Stimulated activated naive B cell treated with anti-CD40 and anti-IgM and Interleukin-4, amounts not matched to agents 10 μg/mL and 1 μg/mL and 100 μg/mL, for 72 hours (primary cell): ENCODE measurements around the gene SH3GLB2.
A peak's percentile ranks its signal among the peaks of the same experiment; 100 is the strongest.

ENCODE experiments used
- ATAC-seq, 2 donors: fragments of 150-1000 bp; cut with Tn5 transposase; replicated peaks; 2 replicates each; pipeline ENCODE4 v1.10.0; 2021; ENCODE audit warnings: moderate library complexity in 1 of 2
- DNase-seq: peaks from one replicate; pipeline ENCODE4 v3.0.0; 2021
- H3K27ac Mint-ChIP-seq: one replicate; pipeline ENCODE4 v1.8.0; 2022; ENCODE audit warnings: mild to moderate bottlenecking, mixed read lengths
- H3K27me3 Mint-ChIP-seq, 2 donors: one replicate each; pipeline ENCODE4 v1.8.0; 2022; ENCODE audit warnings: mixed read lengths in 2 of 2
- H3K36me3 Mint-ChIP-seq, 2 donors: one replicate each; pipeline ENCODE4 v1.8.0; 2022; ENCODE audit warnings: mixed read lengths in 2 of 2, mild to moderate bottlenecking in 1 of 2
- H3K4me1 Mint-ChIP-seq, 2 donors: one replicate each; pipeline ENCODE4 v1.8.0; 2022; ENCODE audit warnings: mixed read lengths in 2 of 2, mild to moderate bottlenecking in 1 of 2
- H3K4me3 Mint-ChIP-seq, 2 donors: one replicate each; pipeline ENCODE4 v1.8.0; 2022; ENCODE audit warnings: mild to moderate bottlenecking in 2 of 2, mixed read lengths in 2 of 2, moderate library complexity in 1 of 2
- H3K9me3 Mint-ChIP-seq, 2 donors: one replicate each; pipeline ENCODE4 v1.8.0; 2022; ENCODE audit warnings: mixed read lengths in 2 of 2, mild to moderate bottlenecking in 1 of 2

SH3GLB2 gene

DNA sequence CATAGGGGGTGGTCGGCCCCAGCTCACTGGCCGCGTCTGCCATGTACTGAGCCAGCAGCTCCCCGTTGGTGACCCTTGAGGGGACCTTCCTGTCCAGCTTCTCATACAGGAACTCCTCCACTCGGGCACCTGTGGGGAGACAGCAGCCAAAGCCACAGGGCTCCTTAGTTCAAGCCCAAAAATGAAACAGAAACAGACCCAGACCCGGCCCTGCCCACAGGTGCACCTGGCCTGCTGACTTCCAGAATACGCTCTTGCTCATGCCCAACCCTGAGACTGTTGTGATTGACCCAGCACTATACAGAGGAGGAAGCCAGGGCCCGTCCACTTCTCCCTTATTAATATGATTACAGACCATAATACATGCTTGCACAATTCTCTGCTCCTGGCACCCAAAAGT lies 7.0 kb downstream of the SH3GLB2 start:
- ATAC-seq = peak; percentile 78 to 86
- DNase-seq = no peak
- peaks cover 5 to 18% of the 10 kb centered on the region in 2 donors for H3K36me3 Mint-ChIP-seq
- H3K9me3 Mint-ChIP-seq = no peaks in the 10 kb centered on the region
- peak overlapping the region; percentile 47 for H3K27ac Mint-ChIP-seq
- H3K4me1 Mint-ChIP-seq = peaks cover 12 to 33% of the 10 kb centered on the region in 2 donors
- H3K27me3 Mint-ChIP-seq = no peaks in the 10 kb centered on the region
- peak overlapping the region in 1 of 2 donors; percentile 4 for H3K4me3 Mint-ChIP-seq

DNA sequence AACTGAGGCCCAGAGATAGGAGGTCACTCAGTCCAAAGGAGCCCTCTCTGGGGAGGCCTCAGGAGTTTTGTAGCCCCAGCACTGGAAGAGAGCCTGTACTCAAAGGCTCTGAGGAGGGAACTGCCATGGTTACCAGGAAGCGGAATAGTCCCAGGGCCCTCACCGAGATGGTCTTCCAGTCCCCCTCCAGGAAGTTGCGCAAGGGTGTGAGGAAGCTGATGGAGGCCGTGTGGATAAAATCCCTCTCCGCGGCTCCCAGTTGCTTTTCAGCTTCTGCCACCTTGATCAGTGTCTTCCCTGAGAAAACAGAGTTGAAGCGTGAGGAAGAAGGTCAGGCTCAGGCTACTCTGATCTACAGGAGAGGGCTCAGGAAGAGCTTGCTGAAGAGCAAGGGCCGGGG lies 13.5 kb downstream of the SH3GLB2 start:
- Mint-ChIP-seq H3K27ac (no peak overlapping the region), H3K36me3 (peaks cover 24 to 42% of the 10 kb centered on the region in 2 donors), H3K4me3 (no peak overlapping the region), H3K9me3 (no peaks in the 10 kb centered on the region), H3K4me1 (no peaks in the 10 kb centered on the region), H3K27me3 (no peaks in the 10 kb centered on the region)
- ATAC-seq (no peak), DNase-seq (no peak)

- H3K4me1 Mint-ChIP-seq = no peaks in the 10 kb centered on the region
- H3K27ac Mint-ChIP-seq = no peak overlapping the region
- no peaks in the 10 kb centered on the region for H3K27me3 Mint-ChIP-seq
- H3K4me3 Mint-ChIP-seq = no peak overlapping the region
- DNase-seq = no peak
- ATAC-seq = no peak
- no peaks in the 10 kb centered on the region for H3K9me3 Mint-ChIP-seq
- peaks cover 27 to 41% of the 10 kb centered on the region in 2 donors for H3K36me3 Mint-ChIP-seq
These were observed 14.0 kb downstream of the SH3GLB2 start for GRCh38 chr9:129014124-129014523.

DNA sequence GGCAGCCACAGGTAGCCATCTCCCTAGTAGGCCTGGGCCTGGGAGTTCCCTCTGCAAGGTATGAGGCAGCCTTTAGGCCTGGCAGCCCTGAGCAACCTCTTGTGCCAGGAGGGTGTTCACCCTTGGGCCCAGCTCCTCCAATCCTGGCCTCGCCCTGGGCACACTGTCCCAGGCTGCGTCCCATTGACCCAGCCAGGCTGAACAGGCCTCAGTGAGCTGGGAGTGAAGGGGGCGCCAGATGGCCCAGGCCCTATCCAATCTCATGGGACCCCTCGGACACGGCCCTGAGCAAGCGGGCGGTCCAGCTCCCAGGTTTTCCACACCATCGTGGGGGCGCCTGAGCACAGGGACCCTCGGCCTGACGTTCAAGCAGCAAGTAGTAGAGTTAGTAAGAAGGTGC lies 14.5 kb downstream of the SH3GLB2 start:
- ATAC-seq = no peak
- H3K36me3 Mint-ChIP-seq = peaks cover 29 to 40% of the 10 kb centered on the region in 2 donors

DNA sequence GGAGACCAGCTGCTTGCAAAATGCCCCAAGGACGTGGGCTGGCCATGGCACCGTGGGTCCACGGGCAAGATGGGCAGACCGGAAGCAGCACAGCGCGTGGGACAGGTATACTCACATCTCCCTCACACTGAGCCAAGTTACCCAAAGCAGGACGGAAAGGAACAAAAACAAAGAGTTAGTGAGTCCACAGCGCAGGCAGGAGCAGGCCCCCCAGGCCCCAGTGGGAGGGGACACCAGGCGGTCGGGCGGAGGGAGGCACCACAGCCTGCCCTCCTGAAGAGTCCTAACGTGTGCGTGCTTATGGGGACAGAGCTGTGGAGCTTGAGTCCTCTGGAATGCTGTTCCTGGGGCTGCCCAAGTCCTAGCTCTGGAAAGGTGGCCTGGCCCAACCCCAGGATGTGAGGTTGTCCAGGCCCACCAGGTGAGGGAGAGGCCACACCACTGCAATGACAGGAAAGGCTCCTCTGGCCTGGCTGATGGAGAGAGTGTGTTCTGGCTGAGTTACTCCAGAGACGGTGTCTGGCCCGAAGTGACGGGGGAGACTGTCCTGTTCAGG lies 15.2 kb downstream of the SH3GLB2 start:
- Mint-ChIP-seq H3K4me3 (no peak overlapping the region), H3K27me3 (no peaks in the 10 kb centered on the region), H3K36me3 (peaks cover 28 to 38% of the 10 kb centered on the region in 2 donors), H3K9me3 (no peaks in the 10 kb centered on the region), H3K4me1 (no peaks in the 10 kb centered on the region), H3K27ac (no peak overlapping the region)
- no peak for DNase-seq
- no peak for ATAC-seq

More for the DNA sequence above, 14.5 kb downstream of the SH3GLB2 start:
- Mint-ChIP-seq H3K27me3 (no peaks in the 10 kb centered on the region), H3K4me1 (no peaks in the 10 kb centered on the region), H3K4me3 (no peak overlapping the region), H3K9me3 (no peaks in the 10 kb centered on the region), H3K27ac (no peak overlapping the region)
- DNase-seq = no peak

DNA sequence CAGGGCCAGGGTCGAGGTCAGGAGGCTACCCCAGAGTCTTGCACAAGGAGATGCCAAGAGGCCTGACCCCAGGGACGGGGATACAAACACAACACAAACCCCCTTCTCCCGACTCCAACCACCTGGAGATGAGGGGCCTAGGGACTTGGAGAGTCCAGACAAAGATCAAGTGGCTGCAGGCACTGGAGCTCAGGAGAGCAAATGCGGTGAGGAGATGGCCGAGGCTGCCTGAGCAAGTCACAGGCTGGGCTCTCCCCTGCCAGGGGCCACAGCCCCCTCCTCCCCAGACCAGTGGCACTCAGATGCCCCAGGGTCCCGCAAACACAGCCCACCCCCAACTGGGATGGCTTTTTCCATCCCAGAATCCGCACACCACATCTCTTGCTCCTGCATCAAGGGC lies 15.8 kb downstream of the SH3GLB2 start:
- Mint-ChIP-seq H3K4me1 (peaks cover 0 to 2% of the 10 kb centered on the region in 2 donors), H3K9me3 (no peaks in the 10 kb centered on the region), H3K4me3 (no peak overlapping the region), H3K36me3 (peaks cover 33 to 42% of the 10 kb centered on the region in 2 donors), H3K27me3 (no peaks in the 10 kb centered on the region), H3K27ac (no peak overlapping the region)
- ATAC-seq (no peak), DNase-seq (no peak)

DNA sequence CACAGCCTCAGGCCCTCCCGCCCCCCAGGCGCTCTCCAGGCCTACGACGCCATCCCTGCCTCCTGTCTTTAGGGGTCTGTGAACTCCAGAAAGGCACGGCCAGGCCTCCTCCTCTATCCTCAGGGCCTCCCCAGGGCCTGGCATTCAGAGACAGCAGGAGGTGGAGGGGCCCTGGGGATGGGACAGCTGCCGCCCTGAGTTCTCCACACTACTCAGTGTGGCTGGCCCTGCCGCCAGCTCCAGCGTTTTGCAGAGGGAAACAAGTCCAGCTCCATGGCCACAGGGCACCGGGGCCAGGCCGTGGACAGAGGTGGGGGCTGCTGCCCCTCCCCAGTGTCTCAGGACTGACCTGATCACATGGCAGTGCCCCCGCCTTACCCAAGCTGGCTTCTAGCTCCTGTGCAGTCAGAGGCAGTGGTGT lies 16.4 kb downstream of the SH3GLB2 start:
- peaks cover under 1 to 2% of the 10 kb centered on the region in 2 donors for H3K4me1 Mint-ChIP-seq

GRCh38 chr9:129011170-129011569 lies 17.0 kb downstream of the SH3GLB2 start:
- Mint-ChIP-seq H3K4me3 (no peak overlapping the region), H3K27ac (no peak overlapping the region), H3K4me1 (peaks cover 4 to 6% of the 10 kb centered on the region in 2 donors), H3K27me3 (no peaks in the 10 kb centered on the region), H3K9me3 (no peaks in the 10 kb centered on the region), H3K36me3 (peaks cover 37 to 49% of the 10 kb centered on the region in 2 donors)
- DNase-seq = no peak
- ATAC-seq = no peak

More for the DNA sequence above, 16.4 kb downstream of the SH3GLB2 start:
- peaks cover 33 to 45% of the 10 kb centered on the region in 2 donors for H3K36me3 Mint-ChIP-seq
- H3K9me3 Mint-ChIP-seq = no peaks in the 10 kb centered on the region
- no peak for ATAC-seq
- H3K27me3 Mint-ChIP-seq = no peaks in the 10 kb centered on the region
- H3K4me3 Mint-ChIP-seq = no peak overlapping the region
- DNase-seq = no peak
- H3K27ac Mint-ChIP-seq = no peak overlapping the region

- Mint-ChIP-seq H3K4me1 (peaks cover 4 to 6% of the 10 kb centered on the region in 2 donors), H3K9me3 (no peaks in the 10 kb centered on the region), H3K36me3 (peaks cover 41 to 56% of the 10 kb centered on the region in 2 donors), H3K27ac (peak overlapping the region; percentile 31), H3K4me3 (no peak overlapping the region), H3K27me3 (no peaks in the 10 kb centered on the region)
- ATAC-seq (no peak), DNase-seq (no peak)
These were observed 17.7 kb downstream of the SH3GLB2 start for GRCh38 chr9:129010267-129010975.

GRCh38 chr9:129009584-129010141 lies 18.5 kb downstream of the SH3GLB2 start:
- Mint-ChIP-seq H3K4me3 (no peak overlapping the region), H3K27me3 (no peaks in the 10 kb centered on the region), H3K4me1 (peaks cover 4 to 6% of the 10 kb centered on the region in 2 donors), H3K36me3 (peaks cover 41 to 59% of the 10 kb centered on the region in 2 donors), H3K27ac (peak overlapping the region; percentile 56), H3K9me3 (no peaks in the 10 kb centered on the region)
- ATAC-seq (no peak), DNase-seq (no peak)

- Mint-ChIP-seq H3K4me1 (peaks cover 4 to 6% of the 10 kb centered on the region in 2 donors), H3K27me3 (no peaks in the 10 kb centered on the region), H3K36me3 (peaks cover 38 to 56% of the 10 kb centered on the region in 2 donors), H3K9me3 (no peaks in the 10 kb centered on the region), H3K27ac (peak overlapping the region; percentile 87), H3K4me3 (peak overlapping the region in 1 of 2 donors; percentile 36)
- ATAC-seq (no peak), DNase-seq (no peak)
These were observed 19.0 kb downstream of the SH3GLB2 start for GRCh38 chr9:129008986-129009583.

DNA sequence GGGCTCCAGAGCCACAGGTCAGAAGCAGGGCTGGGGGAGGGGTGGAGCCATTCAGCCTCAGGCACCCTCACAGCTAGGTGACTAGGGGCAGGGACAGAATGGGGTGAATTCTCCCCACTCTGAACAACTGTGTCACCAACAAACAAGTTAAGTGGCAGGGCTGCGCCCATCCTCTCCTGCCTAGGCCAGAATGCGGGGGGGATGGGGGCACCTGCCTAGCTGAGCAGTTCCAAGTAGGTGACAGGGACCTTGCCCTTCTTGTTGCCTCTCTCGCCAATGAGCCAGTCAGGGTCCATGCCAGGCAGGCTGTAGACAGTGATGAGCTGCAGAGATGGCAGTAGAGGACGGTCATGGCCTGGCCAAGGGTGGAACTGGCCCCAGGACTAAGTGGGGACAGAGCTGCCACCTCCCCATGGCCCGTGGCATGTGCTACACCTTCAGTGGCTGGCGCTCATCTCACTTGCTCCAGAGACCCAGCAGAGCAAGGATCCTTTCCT lies 19.6 kb downstream of the SH3GLB2 start:
- Mint-ChIP-seq H3K36me3 (peaks cover 36 to 53% of the 10 kb centered on the region in 2 donors), H3K4me3 (peak overlapping the region in 1 of 2 donors; percentile 36), H3K27ac (no peak overlapping the region), H3K4me1 (peaks cover 4 to 6% of the 10 kb centered on the region in 2 donors), H3K9me3 (no peaks in the 10 kb centered on the region), H3K27me3 (no peaks in the 10 kb centered on the region)
- DNase-seq (no peak), ATAC-seq (no peak)

GRCh38 chr9:129007766-129008468 lies 20.2 kb downstream of the SH3GLB2 start:
- no peak for ATAC-seq
- Mint-ChIP-seq H3K36me3 (peaks cover 40 to 57% of the 10 kb centered on the region in 2 donors), H3K27ac (peak overlapping the region; percentile 91), H3K27me3 (no peaks in the 10 kb centered on the region), H3K4me3 (peak overlapping the region in 1 of 2 donors; percentile 53), H3K9me3 (no peaks in the 10 kb centered on the region), H3K4me1 (peaks cover 4 to 6% of the 10 kb centered on the region in 2 donors)
- no peak for DNase-seq
